NCI-H226 (cell line): Measurements from ENCODE around the gene PRPS1L1.
A peak's percentile ranks its signal among the peaks of the same experiment; 100 is the strongest.

Experiments
- DNase-seq: peaks from one replicate; pipeline ENCODE4 v3.0.0-alpha.2; 2015

The PRPS1L1 gene

DNA sequence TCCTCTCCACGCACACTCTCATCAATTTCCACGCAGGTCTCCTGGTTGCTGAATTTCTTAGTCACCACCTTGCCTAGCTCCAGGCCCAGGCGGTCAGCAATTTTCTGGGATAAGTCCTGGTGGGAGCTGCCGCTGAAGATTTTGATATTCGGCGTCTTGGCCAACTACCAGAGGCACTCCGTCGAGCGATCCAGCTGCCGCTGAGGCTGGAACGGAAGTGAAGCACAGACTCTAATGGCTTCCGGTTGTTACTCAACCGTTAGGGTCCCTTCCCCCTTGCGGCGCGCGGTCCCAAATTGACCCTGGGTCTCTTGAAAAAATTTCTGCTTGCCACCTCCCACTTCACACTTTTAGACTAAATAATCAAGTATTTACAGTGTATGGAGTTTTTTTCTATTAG lies at the start of gene PRPS1L1:
PRPS1L1 (minus strand) TSS at position 219 of the 400 bp plus-strand sequence.
- no peak for DNase-seq

DNA sequence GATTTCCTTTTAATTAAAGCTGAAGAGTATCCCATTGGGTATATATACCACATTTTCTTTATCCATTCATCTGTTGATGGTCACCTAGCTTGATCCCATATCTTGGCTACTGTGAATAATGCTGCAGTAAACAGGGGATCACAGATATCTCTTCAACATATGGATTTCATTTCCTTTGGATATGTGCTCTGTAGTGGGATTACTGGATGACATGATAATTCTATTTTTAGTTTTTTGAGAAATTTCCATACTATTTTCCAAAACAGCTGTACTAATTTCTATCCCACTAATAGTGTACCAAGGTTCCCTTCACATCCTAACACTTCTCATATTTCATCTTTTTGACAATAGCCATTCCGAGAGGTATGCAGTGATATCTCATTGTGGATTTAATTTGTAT lies 48.8 kb upstream of the PRPS1L1 start:
- DNase-seq: no peak

DNA sequence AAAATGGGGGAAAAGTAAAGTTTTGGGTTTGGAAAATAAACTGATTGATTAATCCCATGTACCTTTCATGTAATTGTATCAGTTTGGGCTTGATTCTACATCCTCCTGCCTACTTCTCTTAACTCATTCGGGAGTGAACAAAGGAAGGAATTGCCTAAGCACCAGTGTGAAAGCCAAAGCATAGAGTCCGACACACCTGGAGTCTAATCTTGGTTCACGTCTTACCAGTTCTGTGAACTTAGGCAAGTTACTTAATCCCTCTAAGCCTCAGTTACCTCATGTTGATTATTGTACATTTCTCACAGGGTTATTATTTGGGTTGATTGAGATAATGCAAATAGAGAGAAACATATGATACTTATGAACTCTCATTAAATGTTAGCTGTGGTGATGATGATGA lies 41.1 kb upstream of the PRPS1L1 start:
- DNase-seq: no peak

GRCh38 chr7:18064242-18064838 lies 36.7 kb upstream of the PRPS1L1 start:
- peak; percentile 28 for DNase-seq

- no peak for DNase-seq
These were observed 35.7 kb upstream of the PRPS1L1 start for GRCh38 chr7:18063149-18063901.

GRCh38 chr7:18059171-18059570 lies 31.5 kb upstream of the PRPS1L1 start:
- DNase-seq: no peak

DNA sequence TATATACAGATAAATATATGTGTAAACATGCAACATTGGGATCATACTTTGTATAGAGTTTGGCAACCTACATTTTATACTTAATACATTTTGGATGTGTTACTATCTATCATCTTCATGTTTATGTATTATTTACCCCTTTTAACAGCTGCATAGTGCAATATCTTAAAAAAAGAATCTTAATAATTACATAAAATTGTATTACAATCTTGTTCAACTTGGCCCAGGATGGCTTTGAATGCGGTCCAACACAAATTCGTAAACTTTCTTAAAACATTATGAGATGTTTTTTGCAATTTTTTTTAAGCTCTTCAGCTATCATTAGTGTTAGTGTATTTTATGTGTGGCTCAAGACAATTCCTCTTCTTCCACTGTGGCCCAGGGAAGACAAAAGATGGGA lies 26.3 kb upstream of the PRPS1L1 start:
- DNase-seq: no peak

- DNase-seq: peak; percentile 25
These were observed 25.7 kb upstream of the PRPS1L1 start for GRCh38 chr7:18053177-18053928.

DNA sequence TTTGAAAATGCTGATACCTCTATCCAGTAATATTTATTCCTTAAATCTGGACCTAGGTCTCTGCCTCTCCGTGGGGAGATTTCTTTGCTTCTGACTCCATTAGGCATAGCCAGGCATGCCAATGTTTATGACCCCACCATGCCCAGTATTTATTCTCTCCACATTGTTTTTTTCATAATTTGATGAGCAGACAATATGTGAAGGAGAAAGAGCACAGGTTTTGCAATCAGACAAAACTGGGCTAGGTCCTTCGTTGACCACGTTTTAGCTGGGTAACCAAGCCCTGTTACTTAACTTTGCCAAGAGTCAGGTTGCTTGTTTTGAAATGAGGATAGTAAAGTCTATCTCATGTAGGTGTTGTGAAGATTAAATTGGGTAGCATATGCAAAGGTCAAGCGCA lies 21.6 kb upstream of the PRPS1L1 start:
- DNase-seq: no peak

DNA sequence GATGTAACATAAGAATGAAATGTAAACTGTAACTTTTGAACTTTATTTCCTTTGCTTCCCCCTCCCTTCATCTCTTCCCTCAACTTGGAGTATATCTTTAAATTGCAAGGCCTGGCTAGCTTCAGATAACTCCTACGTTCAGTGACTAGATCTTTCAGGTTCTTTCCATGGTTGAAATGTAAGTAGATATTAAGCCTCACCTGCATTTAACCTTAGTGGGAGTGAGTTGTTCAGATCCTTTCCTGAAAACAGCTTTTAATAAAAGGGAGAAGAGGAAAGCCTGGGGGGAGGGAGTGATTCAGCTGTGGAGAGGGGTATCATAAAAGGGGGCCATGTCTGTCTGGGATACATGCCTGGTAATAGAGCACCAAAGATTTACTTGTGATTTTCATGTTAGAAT lies 19.0 kb upstream of the PRPS1L1 start:
- no peak for DNase-seq

GRCh38 chr7:18045171-18045570 lies 17.5 kb upstream of the PRPS1L1 start:
- no peak for DNase-seq

DNA sequence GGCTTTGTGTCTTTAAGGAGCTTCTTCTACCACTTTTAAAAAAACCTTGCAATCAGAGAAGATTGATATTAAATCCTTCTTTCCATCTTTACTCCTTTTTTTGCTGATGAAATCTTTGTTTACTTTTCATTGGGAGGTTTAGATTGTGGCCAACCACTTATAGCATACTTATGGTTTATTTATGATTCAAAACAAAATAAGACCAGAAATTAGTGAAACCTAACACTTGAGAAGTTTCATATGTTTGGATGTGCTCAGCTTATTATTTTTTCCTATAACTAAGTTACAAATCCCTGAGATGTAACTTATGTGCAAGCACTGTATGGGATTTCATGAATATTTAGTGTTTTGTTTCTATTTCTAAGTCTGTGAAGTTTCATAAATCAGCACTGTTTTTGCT lies 13.5 kb upstream of the PRPS1L1 start:
- DNase-seq: no peak

DNA sequence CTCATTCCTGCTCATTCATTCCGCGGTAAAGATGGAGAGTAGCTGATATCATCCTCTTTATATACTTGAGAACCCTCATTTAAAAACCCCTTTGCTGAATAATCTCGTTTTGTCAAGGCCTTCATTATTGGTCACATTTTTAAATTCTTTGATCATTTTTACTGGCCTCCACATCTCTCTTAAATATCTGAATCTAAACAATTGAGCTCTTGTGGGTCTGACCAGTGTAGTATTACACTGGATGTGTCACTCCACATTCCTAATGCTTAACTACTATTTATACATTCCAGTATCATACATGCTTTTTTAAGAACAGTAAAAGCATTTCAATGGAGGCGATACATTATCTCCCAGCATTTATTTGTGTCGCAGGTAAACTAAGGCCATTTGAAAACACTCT lies 12.6 kb upstream of the PRPS1L1 start:
- DNase-seq: peak; percentile 49

GRCh38 chr7:18038382-18038781 lies 10.7 kb upstream of the PRPS1L1 start:
- DNase-seq: no peak

- DNase-seq: no peak
These were observed 10.0 kb upstream of the PRPS1L1 start for GRCh38 chr7:18037609-18038008.

DNA sequence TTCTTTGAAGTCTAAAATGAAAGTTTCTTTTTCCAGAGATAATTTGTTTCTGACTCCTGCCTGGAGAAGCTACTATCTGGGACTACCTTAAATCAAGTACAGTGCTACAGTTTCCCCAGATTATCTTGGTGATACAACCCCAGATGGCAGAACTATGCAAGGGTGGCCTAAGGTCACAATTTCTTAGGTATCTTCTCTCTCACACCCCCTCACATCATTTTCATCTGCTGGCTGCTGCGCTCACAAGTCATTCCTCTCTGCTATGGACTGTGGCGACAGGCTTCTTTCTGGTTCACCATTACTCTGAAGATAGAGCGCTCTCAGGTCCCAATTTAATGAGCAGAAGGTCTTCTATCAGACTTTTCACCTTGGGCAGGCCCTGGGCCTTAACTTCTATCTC lies 9.1 kb upstream of the PRPS1L1 start:
- DNase-seq: no peak

DNA sequence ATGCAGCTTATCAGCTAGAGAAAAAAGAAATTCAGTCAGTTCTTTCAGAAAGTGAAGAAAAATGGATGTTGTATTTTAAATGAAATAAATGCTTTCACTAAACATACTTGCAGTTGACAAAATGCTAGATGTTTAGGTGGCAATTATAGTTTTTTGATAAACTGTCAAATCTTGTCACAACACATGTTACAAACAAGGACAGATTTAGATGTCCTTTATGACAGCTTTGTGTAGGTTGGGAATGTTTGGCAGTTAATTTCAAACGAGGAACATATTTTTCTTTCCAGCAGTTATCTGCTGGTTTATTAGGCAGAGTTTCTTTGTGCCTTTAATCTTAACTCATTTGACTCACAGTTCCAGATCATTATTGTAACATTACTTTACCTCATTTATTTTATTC lies 3.1 kb upstream of the PRPS1L1 start:
- DNase-seq: no peak

- peak; percentile 80 for DNase-seq
These were observed 7.4 kb downstream of the PRPS1L1 start for GRCh38 chr7:18020138-18020715.

DNA sequence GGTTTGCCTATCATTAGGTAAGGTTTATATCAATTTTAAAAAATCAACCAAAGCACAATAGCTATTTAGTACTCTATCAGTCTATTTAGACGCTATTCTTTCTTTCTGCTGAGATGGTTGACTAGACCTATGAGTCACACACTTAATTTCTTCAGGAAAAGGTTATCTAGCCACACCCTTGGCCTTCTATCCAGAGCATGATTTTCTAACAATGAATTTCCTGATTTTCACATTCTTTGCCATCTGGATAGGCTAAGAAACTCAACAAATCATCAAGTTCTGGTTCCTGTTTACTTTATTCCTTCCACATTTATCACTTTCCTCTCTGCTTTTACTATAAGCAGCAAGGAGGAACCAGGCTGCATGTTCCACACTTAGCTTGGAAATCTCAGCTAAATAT lies 8.1 kb downstream of the PRPS1L1 start:
- DNase-seq: peak; percentile 98

GRCh38 chr7:18018296-18019215 lies 9.1 kb downstream of the PRPS1L1 start:
- peak; percentile 64 for DNase-seq

GRCh38 chr7:18016547-18017444 lies 10.8 kb downstream of the PRPS1L1 start:
- DNase-seq: peak; percentile 82
